ENCODE results near the gene ZNRF1. TPM values are rescaled to one million over a fixed set of nuclear protein-coding genes. Genes with fewer than 3 reads are reported as not detected.

The ZNRF1 gene
- total RNA-seq, 1 experiment from 2014 or later: 48.2 TPM

GRCh38 chr16:75048530-75048929 is 49.7 kb downstream of the ZNRF1 start:
- BruUV-seq (replicated peaks): no TSS peak
- no peaks in the 10 kb centered on the region for H3K36me3 ChIP-seq (ENCODE audit: control insufficient read depth in 1 of 2, insufficient read depth in 2 of 2, low read length in 2 of 2)
- H4K20me1 ChIP-seq (ENCODE audit: insufficient read depth): no peaks in the 10 kb centered on the region; the same call in 1 of the 2 replicates
- CTCF ChIA-PET: no interaction called here
- ATAC-seq (no peak), DNase-seq (ENCODE audit: low read depth, low spot score) (no peak)
- peaks cover 73% of the 10 kb centered on the region for H3K79me2 ChIP-seq (ENCODE audit: insufficient read depth, low read length)
- H3K27me3 ChIP-seq (ENCODE audit: insufficient read depth, low read length): no peaks in the 10 kb centered on the region
- RAD21 ChIA-PET (ENCODE audit: low non-redundant PET in 1 of 2, low total read pairs in 2 of 2, uncharacterized antibody in 2 of 2, unreplicated experiment in 2 of 2): interaction anchor here in 1 of 2 experiments (0.5 kb wide), 1 partner anchor 101 kb away, joined by 4 read pairs; no protein-coding TSS in a partner anchor
- H3K9me3 ChIP-seq (ENCODE audit: control insufficient read depth in 1 of 2, insufficient read depth in 1 of 2, low read depth in 1 of 2, low read length in 2 of 2): no peaks in the 10 kb centered on the region
- no peak overlapping the region for H3K4me3 ChIP-seq (replicated peaks in 1 of 2; ENCODE audit: low read depth in 1 of 2, low read length in 2 of 2)
- TF ChIP-seq EZH2phosphoT487 (IDR thresholded peaks at IDR 0.05; ENCODE audit: borderline replicate concordance): no peak
- no peak for TF ChIP-seq JUND (IDR thresholded peaks at IDR 0.05)
- no peak for TF ChIP-seq CTCF (IDR thresholded peaks at IDR 0.05 in 2 of 3, conservative IDR thresholded peaks at IDR 0.05 in 1 of 3; ENCODE audit: borderline replicate concordance in 1 of 3, insufficient read depth in 1 of 3, low read depth in 2 of 3, low read length in 2 of 3)
- no peak for TF ChIP-seq EGR1 (IDR thresholded peaks at IDR 0.05; ENCODE audit: low read depth)
- no peak for TF ChIP-seq REST (IDR thresholded peaks at IDR 0.05; ENCODE audit: low read depth)
- TF ChIP-seq, protein P1, sequence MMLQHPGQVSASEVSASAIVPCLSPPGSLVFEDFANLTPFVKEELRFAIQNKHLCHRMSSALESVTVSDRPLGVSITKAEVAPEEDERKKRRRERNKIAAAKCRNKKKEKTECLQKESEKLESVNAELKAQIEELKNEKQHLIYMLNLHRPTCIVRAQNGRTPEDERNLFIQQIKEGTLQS (IDR thresholded peaks at IDR 0.05): no peak
- no peak for TF ChIP-seq CBX3 (IDR thresholded peaks at IDR 0.05; ENCODE audit: low read depth)
- TF ChIP-seq ZFX (IDR thresholded peaks at IDR 0.05): no peak
- no peak for TF ChIP-seq EZH2 (IDR thresholded peaks at IDR 0.05)
- TF ChIP-seq POLR2A (IDR thresholded peaks at IDR 0.05; ENCODE audit: borderline replicate concordance, extremely low read depth, insufficient read depth, insufficient read length): no peak
- no peak for TF ChIP-seq FOSL1 (IDR thresholded peaks at IDR 0.05; ENCODE audit: low read depth)
- no peak for TF ChIP-seq SRF (IDR thresholded peaks at IDR 0.05; ENCODE audit: low read depth)
- TF ChIP-seq RAD21 (IDR thresholded peaks at IDR 0.05; ENCODE audit: low read depth): no peak
- no peak for TF ChIP-seq SP1 (IDR thresholded peaks at IDR 0.05; ENCODE audit: low read depth)
- TF ChIP-seq, protein P2, sequence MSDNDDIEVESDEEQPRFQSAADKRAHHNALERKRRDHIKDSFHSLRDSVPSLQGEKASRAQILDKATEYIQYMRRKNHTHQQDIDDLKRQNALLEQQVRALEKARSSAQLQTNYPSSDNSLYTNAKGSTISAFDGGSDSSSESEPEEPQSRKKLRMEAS (IDR thresholded peaks at IDR 0.05): no peak
- no peak for TF ChIP-seq ELF1 (IDR thresholded peaks at IDR 0.05; ENCODE audit: borderline replicate concordance, low read depth)
- no peak for TF ChIP-seq TCF7L2 (IDR thresholded peaks at IDR 0.05; ENCODE audit: borderline replicate concordance, extremely low read depth, insufficient read depth, insufficient read length)
- TF ChIP-seq CEBPB (IDR thresholded peaks at IDR 0.05; ENCODE audit: low read depth): no peak
- TF ChIP-seq YY1 (IDR thresholded peaks at IDR 0.05; ENCODE audit: extremely low read depth, insufficient replicate concordance, low read depth, low read length): no peak
- no peak for TF ChIP-seq POLR2AphosphoS5 (IDR thresholded peaks at IDR 0.05; ENCODE audit: low read depth, low read length)
- POLR2A ChIA-PET: no interaction called here
- peaks cover 24% of the 10 kb centered on the region in 2 experiments for H3K4me1 ChIP-seq (ENCODE audit: control insufficient read depth in 1 of 2, insufficient read depth in 2 of 2, low read length in 2 of 2)
- intact Hi-C loops (cut with micrococcal nuclease): no loop called here
- no peak overlapping the region for H2AFZ ChIP-seq (ENCODE audit: low read depth, low read length, poor library complexity, severe bottlenecking)
- no peaks in the 10 kb centered on the region for H3K9me2 ChIP-seq (ENCODE audit: insufficient read depth)
- H3K9ac ChIP-seq (ENCODE audit: low read length): no peak overlapping the region
- H3K4me2 ChIP-seq (ENCODE audit: low read length): no peak overlapping the region
- no peak overlapping the region for H3K27ac ChIP-seq (ENCODE audit: low read depth, low read length)
